Measurements from ENCODE around the gene STARD7.

STARD7 gene

DNA sequence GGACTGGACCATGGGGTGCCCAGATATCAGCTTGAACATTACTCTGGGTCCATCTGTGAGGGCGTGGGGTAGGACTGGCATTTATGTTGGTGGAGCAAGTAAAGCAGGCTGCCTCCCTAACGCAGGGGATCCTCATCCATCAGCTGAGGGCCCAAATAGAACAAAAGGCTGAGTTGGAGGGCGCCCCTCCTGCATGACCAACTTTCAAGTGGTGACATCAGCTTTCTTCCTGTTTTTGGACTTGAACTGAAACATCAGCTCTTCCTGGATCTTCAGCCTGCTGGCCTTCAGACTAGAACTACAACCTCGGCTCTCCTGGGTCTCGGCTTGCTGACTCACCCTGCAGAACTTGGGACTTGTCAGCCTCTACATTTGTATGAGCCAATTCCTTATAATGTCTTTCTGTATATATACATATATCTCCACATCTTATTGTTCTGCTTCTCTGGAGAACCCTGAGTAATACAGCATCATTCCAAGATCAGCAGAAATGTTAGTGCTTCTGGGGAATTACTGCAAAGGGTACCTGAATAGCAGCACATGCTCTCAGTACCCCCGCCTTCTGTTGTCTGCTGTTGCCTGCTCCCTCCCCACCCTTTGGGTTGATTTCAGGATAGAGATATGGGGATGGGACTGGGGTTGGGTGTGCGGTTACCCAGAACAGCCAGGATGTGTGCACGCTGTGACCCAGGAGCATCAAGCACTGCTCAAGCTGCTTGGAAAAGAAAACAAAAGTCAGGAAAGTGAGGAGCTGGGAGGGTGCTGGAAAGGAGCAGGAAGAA lies 37.2 kb upstream of the STARD7 start:
- no peak overlapping the region for H3K4me3 ChIP-seq (ENCODE audit: control insufficient read depth, low read depth, low read length)
- DNase-seq (ENCODE audit: low read depth) = peak; percentile 71
- TF ChIP-seq, protein P1, sequence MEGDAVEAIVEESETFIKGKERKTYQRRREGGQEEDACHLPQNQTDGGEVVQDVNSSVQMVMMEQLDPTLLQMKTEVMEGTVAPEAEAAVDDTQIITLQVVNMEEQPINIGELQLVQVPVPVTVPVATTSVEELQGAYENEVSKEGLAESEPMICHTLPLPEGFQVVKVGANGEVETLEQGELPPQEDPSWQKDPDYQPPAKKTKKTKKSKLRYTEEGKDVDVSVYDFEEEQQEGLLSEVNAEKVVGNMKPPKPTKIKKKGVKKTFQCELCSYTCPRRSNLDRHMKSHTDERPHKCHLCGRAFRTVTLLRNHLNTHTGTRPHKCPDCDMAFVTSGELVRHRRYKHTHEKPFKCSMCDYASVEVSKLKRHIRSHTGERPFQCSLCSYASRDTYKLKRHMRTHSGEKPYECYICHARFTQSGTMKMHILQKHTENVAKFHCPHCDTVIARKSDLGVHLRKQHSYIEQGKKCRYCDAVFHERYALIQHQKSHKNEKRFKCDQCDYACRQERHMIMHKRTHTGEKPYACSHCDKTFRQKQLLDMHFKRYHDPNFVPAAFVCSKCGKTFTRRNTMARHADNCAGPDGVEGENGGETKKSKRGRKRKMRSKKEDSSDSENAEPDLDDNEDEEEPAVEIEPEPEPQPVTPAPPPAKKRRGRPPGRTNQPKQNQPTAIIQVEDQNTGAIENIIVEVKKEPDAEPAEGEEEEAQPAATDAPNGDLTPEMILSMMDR (conservative IDR thresholded peaks at IDR 0.05; ENCODE audit: control insufficient read depth, insufficient read depth, low read depth, low read length) = no peak

DNA sequence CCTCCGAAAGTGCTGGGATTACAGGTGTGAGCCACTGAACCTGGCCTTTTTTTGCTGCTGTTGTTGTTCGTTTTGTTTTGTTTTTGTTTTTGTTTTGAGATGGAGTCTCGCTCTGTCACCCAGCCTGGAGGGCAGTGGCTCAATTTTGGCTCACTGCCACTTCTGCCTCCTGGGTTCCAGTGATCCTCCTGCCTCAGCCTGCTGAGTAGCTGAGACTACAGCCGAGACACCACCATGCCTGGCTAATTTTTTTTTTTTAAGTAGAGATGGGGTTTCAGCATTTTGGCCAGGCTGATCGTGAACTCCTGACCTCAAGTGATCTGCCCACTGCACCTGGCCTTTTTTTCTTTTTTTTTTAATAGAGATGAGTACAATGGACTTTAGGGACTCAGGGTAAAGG lies 35.2 kb upstream of the STARD7 start:
- no peak for DNase-seq (ENCODE audit: low read depth)
- TF ChIP-seq, protein P1 (conservative IDR thresholded peaks at IDR 0.05; ENCODE audit: control insufficient read depth, insufficient read depth, low read depth, low read length) = no peak
- no peak overlapping the region for H3K4me3 ChIP-seq (ENCODE audit: control insufficient read depth, low read depth, low read length)

DNA sequence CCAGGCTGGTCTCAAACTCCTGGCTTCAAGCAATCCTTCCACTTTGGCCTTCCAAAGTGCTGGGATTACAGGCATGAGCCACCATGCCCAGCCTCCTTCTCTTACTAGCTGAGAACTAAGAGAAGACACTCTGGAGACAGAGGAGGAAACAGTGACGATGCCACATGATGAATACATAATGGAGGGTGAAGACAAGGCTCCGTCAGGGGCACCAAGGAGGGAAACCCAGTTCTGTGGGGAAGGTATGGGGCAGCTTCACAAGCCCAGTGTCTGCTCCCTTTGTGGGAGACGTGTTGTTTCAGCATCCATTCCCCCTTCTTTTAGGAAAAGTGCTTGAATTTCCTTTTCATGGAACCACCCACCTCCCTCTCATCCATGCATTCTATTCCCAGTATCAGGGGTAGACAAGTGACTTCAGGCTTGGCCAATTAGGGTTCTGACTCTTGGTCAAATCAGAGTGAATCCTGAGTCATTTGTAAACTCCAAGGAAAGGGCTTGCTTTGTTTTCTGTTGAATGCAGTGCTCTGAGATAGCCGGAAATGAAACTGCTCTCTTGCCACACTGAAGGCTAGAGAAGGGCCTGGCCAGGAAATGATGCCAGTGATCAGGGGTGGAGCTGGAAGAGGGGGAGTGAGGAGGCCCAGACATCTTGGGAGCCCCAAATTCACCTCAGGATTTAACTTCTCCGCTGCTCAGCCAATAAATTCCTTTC lies 33.4 kb upstream of the STARD7 start:
- H3K4me3 ChIP-seq (ENCODE audit: control insufficient read depth, low read depth, low read length) = no peak overlapping the region
- DNase-seq (ENCODE audit: low read depth) = peak; percentile 74

DNA sequence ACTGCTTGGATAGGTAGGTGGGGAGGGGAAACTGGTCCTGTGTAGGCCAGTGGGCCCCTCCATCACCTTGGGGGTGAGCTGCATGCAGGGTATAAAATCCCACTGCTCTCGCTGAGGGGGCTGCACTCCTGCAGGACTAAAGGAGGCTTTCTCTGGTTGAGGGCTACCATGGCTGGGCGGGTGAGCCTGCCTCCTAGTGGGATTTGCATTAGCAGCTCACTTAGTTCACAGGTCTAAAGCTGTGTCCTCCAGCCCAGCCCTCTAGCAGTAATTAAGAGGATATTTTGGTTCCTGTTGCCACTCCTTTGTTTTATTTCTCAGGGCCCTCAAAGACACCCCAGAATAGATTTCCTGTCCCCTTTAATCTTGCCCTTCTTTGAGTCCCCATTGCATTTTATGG lies 32.6 kb upstream of the STARD7 start:
- DNase-seq (ENCODE audit: low read depth) = no peak
- no peak overlapping the region for H3K4me3 ChIP-seq (ENCODE audit: control insufficient read depth, low read depth, low read length)
- TF ChIP-seq, protein P1 (conservative IDR thresholded peaks at IDR 0.05; ENCODE audit: control insufficient read depth, insufficient read depth, low read depth, low read length) = no peak

More for the DNA sequence above, 33.4 kb upstream of the STARD7 start:
- TF ChIP-seq, protein P1 (conservative IDR thresholded peaks at IDR 0.05; ENCODE audit: control insufficient read depth, insufficient read depth, low read depth, low read length) = no peak

DNA sequence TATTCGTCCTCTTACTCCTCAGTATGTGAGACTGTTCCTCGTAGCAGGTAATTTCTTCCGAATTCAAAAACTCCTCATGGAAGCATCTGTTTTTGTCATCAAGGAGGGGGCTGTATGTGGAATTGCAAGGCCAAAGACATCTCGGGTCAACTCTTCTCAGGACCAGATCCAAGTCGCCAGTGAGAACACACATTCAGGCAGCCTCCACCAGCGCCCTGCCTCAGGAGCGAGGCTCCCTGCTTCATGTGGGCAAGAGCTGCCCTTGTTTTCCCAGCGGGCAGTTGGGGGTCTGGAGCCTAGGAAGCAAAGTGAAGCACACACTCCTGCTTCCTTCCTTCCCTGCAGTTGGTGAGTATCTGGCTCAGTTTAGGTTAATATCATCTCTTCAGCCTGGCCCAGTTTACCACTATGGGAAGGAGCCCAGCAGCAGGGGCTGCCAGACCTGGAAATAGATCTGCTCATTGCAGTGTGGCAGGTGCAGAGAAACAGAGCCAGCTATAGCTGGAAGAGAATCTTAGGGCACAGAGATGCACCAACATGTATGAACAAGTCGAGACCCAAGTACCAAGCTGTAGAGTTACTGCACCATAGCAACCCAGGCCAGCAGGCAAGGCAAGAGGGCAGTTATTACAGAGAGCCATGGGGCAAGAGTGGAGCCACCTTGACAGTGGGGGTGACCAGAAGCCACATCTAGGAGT lies 31.9 kb upstream of the STARD7 start:
- no peak overlapping the region for H3K4me3 ChIP-seq (ENCODE audit: control insufficient read depth, low read depth, low read length)
- DNase-seq (ENCODE audit: low read depth) = no peak
- TF ChIP-seq, protein P1 (conservative IDR thresholded peaks at IDR 0.05; ENCODE audit: control insufficient read depth, insufficient read depth, low read depth, low read length) = no peak

DNA sequence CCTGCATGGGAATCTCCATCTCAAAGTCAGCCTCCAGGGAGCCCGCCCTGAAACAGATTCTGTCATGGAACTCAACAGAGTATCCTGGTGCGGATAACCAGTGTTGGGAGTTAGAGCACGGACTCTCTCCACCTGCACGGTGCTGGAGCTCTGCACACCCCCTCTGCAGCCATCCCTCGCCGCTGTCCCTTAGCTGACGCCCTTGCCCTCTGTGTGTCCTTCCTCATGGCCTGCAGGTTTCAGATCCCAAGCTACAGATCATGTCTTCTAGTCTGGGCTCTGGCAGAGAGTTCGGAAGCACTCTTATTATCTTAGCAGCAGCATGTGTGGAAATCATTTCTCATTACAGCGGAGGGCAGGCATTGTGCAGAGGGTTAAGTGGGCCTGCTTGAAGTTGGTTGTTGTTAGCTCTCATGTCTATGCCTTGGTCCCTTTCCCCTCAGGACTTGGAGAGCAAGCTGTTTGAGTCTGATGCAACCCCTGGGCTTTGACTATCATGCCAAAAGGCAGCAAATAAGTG lies 31.2 kb upstream of the STARD7 start:
- no peak for DNase-seq (ENCODE audit: low read depth)
- TF ChIP-seq, protein P1 (conservative IDR thresholded peaks at IDR 0.05; ENCODE audit: control insufficient read depth, insufficient read depth, low read depth, low read length) = no peak
- H3K4me3 ChIP-seq (ENCODE audit: control insufficient read depth, low read depth, low read length) = no peak overlapping the region
